EH (cell line): ENCODE data around the gene APOBEC3C.
A peak's percentile ranks its signal among the peaks of the same experiment; 100 is the strongest.
"Not testable (repeated sequence)": the region's sequence is repeated elsewhere in the genome, so short reads cannot be mapped to it uniquely, and the experiment has no call there.

Source experiments
- DNase-seq: peaks from one replicate; pipeline ENCODE4 v3.0.0-alpha.2; 2015; ENCODE audit warnings: low read depth

The APOBEC3C gene

GRCh38 chr22:39013942-39014722 is at the start of gene APOBEC3C:
TSS of gene APOBEC3C (plus strand) at chr22:39014257. CDS start at chr22:39014363, 106 bp downstream.
- DNase-seq, result peak; percentile 96

DNA sequence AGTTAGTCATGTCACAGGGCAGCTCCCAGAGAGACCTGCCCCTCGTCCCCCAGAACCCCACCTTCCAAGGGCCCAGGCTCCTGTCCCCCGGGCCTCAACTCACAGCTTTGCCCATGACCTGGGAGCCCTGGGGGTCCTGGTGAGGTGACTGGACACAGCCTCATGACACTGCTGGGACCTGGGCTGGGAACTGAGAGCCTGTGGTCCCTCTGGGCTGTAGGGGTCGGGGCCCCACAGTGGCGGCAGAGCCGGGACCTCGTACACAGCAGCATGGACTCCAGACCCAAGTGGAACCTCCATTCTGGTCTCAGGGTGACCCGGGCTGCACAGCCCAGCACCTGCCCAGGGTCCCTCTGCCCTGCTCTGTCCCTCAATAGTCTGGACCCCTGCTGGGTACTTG is 49.8 kb upstream of the APOBEC3C start:
- no peak for DNase-seq

DNA sequence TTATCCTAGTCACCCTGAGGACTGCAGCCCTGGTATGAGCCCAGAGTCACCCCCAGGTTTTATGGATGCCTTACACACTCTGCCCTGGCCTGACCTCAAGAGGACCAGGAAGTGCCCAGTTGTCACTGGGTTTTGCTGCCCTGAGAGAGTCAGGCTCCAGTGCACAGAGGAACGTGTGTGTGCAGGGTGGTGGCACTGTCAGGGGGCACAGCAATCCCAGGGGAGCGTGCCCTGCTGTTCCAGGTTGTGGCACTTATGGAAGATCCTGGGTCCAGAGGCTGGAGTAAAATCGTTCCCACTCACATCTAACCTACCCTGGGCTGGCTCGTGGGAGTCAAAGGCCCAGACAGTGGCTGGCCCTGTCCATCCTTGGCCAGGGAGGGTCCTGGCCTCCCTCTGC is 49.1 kb upstream of the APOBEC3C start:
- no peak for DNase-seq

DNA sequence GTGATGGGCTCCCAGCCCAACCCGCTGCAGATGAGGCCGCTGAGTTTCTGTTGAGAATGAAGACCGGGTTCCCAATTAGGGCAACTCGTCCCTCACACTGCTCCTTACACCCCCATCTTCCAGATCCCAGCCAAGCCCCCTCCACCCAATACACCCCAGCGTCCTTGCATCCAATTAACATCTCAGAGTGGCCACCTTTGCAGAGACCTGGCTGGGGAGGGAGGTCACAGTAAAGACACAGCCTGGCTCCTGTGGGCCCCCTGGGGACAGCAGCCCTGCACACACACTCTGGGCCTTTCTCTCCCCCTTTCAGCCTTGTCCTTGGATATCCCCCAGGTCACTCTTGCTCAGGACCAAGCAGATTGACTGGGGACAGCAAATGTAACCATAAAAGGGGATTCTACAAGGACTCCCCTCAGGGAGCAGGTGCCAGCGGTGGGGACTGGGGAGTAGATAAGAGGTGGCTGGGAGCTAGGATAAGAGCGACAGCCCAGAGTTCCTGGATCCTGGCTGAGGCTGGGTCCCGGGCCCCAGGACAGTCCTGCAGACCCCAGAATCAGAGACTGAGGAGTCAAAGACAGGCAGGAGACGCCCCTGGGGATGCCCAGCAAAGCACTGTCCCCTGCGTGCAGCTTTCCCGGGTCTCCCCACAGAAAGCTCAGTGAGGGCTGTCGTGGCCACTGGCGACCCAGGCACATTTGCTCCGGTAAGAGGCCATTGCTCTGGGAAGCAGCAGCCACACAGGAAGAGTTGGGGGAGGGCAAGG is 48.3 kb upstream of the APOBEC3C start:
- DNase-seq, result no peak

DNA sequence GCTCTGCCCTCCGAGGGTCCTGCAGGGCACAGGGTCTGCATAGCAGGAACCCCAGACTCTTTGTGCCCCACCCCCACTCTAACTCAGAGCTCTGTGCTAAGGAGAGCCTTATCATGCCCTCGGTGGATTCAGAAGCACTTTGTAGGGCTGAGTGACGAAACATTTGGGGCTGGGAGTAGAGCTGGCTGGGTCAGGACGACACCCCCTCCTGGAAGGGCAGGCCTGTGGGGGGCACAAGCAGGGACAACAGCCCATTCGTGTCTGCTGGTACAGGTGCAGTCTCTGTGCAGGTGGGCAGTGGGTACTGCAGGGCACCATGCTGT is 47.7 kb upstream of the APOBEC3C start:
- DNase-seq, result no peak

GRCh38 chr22:38966942-38967341 is 47.1 kb upstream of the APOBEC3C start:
- no peak for DNase-seq

DNA sequence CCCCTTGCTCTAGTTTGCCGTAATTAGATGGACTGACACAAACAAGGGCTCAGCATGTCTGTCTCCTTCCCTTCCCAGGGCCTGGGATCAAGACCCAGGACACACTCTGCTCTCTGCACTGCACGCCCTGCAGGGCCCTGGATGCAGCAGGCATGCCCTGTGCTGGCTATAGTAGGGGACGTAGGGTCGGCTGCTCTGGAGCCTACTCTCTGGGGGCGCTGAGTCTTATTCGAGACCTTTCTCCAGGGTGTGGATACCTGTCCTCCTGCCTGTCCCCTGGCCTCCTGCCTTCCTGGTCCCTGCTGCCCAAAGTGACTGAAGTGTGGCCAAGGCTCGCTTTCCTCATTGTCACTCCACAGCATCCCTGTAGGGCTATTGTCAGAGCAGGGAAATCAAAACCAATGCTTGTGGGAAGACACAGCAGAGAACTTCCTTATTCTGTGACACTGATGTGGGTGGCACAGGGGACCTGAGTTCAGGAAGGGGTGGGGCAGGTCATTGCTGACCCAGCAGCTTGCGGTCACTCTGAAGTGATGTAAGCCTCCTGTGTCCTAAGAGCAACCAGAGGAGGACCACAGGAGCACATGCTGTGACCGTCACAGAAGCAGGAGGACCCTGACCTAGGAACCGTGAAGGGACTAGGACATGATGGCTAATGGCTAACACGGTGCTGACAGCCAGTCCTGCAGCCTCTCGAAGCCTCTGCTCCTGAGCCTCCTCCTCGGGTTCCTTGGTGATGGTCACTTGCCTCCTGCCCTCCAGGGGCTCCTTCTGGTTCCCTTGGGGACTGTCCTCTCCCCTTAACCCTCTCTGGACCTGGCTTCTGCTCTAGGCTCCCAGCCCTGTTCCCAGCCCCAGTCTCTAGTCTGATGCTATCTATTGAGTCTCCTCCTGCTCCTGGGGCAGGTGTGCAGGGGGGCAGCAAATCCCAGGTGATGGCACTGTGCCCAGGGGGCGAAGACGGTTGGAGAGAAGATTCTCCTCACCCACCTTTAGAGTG is 46.3 kb upstream of the APOBEC3C start:
- DNase-seq, result no peak

- DNase-seq, result no peak
Observed at GRCh38 chr22:38968801-38969200, 45.3 kb upstream of the APOBEC3C start.

DNA sequence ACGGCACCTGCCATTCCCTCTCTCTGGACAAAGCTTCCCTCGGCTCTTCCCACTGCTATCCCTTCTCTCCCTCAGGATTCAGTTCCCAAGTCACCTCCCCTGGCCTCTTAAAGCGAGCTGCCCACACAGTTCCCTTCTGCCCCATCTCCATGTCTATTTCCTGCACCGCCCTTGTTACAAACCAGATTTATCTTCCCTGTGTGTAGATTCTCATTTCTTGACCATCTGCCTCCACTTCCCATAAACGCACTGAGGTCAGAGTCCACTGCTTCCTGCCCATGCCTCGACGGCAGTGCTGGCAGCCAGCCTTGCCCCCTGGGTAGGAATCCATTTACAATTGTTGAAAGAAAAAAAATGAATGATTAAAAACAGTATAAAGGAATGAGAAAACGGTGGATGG is 43.5 kb upstream of the APOBEC3C start:
- DNase-seq, result no peak

DNA sequence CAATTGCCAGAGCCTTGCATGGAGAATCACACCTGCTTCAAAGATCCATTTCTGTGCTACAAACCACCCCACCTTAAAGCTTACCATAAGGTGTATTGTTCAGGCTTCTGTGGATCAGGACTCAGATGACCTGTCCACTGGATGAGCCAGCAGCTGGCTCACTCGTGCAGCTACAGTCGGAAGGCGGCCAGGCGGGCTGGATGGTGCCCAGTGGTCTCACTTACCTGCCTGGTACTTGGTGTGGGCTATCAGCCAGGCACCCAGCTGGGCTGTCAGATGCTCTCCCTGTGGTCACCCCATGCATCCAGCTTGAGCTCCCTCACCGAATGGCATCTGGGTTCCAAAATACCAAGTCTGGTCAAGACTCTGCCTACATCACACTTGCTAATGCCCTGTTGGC is 42.9 kb upstream of the APOBEC3C start:
- DNase-seq, result no peak

DNA sequence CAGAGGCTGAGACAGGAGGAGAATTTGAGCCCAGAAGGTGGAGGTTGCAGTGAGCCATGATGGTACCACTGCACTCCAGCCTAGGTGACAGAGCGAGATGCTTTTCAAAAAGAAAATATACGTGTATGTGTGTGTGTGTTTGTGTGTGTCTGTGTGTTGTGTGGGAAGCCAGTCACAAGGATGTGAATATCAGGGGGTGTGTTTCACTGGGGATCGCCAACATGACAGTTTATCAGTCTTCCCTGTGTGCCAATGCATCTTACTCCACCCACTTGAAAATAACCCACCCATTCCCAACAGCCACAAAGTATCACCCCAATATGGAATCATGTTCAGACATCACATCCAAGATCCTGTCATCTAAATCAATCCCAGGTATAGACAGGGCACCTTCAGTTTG is 42.3 kb upstream of the APOBEC3C start:
- DNase-seq, result no peak

GRCh38 chr22:38972558-38972957 is 41.5 kb upstream of the APOBEC3C start:
- no peak for DNase-seq

- DNase-seq, result peak; percentile 23
Observed at GRCh38 chr22:38973289-38974169, 40.5 kb upstream of the APOBEC3C start.

DNA sequence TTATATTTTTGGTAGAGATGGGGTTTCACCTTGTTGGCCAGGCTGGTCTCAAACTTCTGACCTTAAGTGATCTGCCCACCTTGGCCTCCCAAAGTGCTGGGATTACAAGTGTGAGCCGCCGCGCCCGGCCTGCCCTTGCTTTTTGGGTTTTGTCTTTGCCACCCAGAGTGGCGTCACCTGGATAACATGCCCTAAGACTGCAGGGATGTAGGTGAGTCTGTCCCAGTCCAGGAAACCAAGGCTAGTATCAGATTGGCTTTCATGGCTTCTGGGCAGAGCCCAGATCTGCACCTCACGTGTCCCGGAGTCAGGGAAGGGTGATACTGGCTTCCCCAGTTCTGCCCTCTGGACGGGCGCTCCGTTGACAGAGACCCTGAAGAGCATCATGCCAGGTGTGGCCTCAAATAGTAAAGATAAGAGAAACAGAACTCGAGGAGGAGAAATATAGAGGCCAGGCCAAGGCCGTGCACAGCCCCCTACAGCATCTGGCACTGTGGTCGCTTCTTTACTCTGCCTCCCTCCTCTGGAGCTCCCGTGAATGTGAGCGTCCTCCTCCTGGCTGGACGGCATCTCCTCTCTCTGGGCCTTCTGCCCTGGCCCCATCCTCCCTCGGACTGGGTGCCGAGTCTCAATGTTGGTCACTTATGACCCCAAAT is 39.8 kb upstream of the APOBEC3C start:
- no peak for DNase-seq

DNA sequence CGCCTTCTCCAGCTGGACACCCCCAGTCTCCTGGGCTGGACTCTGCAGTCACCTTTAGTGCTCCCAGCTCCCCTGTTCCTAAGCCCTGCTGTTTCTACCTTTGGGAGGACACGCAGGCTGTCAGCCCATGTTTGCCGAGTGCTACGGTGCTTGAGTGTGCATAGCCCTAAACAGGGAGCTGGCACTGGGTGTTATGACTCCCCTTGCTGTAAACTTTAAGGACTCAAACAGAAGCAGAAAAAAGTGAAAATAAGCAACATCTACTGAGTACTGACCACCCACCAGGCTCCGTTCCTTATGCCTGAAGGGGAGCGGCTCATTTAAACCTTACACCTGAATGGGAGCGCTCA is 39.3 kb upstream of the APOBEC3C start:
- no peak for DNase-seq

- not testable (repeated sequence) for DNase-seq
Observed at GRCh38 chr22:38977289-38977688, 36.8 kb upstream of the APOBEC3C start.

DNA sequence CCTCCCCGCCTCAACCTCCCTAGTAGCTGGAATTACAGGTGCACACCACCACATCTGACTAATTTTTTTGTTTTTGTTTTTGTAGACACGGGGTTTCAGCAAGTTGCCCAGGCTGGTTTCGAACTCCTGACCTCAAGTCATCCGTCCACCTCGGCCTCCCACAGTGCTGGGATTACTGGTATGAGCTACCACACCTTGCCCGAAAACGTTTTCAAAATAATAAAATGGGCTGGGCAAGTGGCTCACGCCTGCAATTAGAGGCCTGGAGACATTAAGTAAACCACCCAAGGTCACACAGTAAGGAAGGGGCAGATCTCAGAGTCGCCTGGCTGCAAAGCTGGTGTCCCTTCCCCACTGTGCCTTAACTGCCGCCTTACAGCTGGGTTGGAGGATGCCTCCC is 33.5 kb upstream of the APOBEC3C start:
- DNase-seq, result not testable (repeated sequence)

DNA sequence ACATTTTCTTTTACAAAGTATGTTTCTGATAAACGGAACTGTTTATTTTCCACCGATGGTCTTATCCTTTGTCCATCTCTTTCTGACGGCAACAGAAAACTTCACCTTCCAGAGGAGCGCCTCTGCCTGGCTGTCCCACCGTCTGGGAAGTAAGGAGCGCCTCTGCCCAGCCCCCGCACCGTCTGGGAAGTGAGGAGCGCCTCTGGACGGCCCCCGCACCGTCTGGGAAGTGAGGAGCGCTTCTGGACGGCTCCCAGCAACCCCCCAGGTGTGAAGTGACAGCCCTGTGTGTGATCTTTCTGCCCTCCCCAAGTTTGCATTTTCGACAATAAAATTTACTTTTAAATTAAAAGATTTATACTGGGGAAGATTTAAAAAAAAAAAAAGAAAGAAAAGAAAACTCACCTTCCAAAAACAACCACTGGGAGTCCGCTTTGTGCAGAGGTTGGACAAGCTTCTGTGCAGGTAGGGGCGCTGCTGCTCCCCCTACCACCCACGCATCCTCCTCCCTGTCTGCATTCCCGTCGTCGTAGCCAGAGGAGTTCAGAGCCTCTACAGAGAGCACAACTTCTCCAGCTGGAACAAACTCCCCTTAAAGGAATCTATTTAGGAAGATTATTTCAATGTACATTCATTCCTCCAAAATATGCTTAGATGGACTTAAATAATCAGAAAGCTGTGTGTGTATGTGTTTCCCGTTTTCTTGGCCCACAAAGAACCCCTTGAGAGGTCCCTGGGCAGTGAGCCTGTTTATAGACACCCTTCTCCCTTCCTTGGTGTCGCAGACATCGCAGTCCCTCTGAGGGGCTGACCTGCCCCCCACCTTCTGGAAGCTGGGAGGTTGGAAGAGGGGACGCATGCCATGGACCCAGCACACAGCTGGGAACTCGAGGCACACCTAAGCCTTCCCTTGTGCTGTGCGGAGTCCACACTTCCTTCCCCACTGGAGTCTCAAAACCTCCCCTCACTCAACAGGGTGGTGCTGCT is 32.8 kb upstream of the APOBEC3C start:
- peak; percentile 14 for DNase-seq
